ENCODE measurements around the gene NFIB. TPM values are rescaled to one million over a fixed set of nuclear protein-coding genes. Genes with fewer than 3 reads are reported as not detected.

The NFIB gene
- total RNA-seq, 1 donor from 2014 or later = 153 TPM

- DNase-seq = no peak
Observed at GRCh38 chr9:14240537-14240936, 73.4 kb downstream of the NFIB start.

GRCh38 chr9:14238518-14238917 is 75.4 kb downstream of the NFIB start:
- peak; percentile 99 for DNase-seq

GRCh38 chr9:14238079-14238478 is 75.9 kb downstream of the NFIB start:
- peak; percentile 89 for DNase-seq

- DNase-seq = peak; percentile 50
Observed at GRCh38 chr9:14236591-14236990, 77.3 kb downstream of the NFIB start.

- no peak for DNase-seq
Observed at GRCh38 chr9:14232111-14232510, 81.8 kb downstream of the NFIB start.

- DNase-seq = no peak
Observed at GRCh38 chr9:14231196-14231990, 82.5 kb downstream of the NFIB start.

- no peak for DNase-seq
Observed at GRCh38 chr9:14228602-14229001, 85.3 kb downstream of the NFIB start.

GRCh38 chr9:14226855-14227532 is 86.9 kb downstream of the NFIB start:
- no peak for DNase-seq

GRCh38 chr9:14223081-14223480 is 90.9 kb downstream of the NFIB start:
- no peak for DNase-seq

GRCh38 chr9:14222149-14222835 is 91.6 kb downstream of the NFIB start:
- no peak for DNase-seq

- DNase-seq = peak; percentile 84
Observed at GRCh38 chr9:14221558-14221957, 92.4 kb downstream of the NFIB start.

- DNase-seq = no peak
Observed at GRCh38 chr9:14221119-14221518, 92.8 kb downstream of the NFIB start.

- DNase-seq = no peak
Observed at GRCh38 chr9:14220256-14220655, 93.7 kb downstream of the NFIB start.

GRCh38 chr9:14219850-14220249 is 94.1 kb downstream of the NFIB start:
- DNase-seq = no peak

GRCh38 chr9:14218253-14218652 is 95.7 kb downstream of the NFIB start:
- no peak for DNase-seq

GRCh38 chr9:14216612-14217194 is 97.2 kb downstream of the NFIB start:
- no peak for DNase-seq

GRCh38 chr9:14215614-14216013 is 98.3 kb downstream of the NFIB start:
- peak; percentile 57 for DNase-seq

- DNase-seq = no peak
Observed at GRCh38 chr9:14214693-14215092, 99.2 kb downstream of the NFIB start.

- DNase-seq = peak; percentile 50
Observed at GRCh38 chr9:14214065-14214684, 99.8 kb downstream of the NFIB start.

- no peak for DNase-seq
Observed at GRCh38 chr9:14213504-14213903, 100.4 kb downstream of the NFIB start.

- DNase-seq = no peak
Observed at GRCh38 chr9:14212697-14213420, 101.1 kb downstream of the NFIB start.

- DNase-seq = peak; percentile 62
Observed at GRCh38 chr9:14212077-14212476, 101.9 kb downstream of the NFIB start.

Data from dermis blood vessel endothelial cell (primary cell).